Chondrocyte (in vitro differentiated cells): ENCODE results near the gene SORBS2. TPM values are rescaled to one million over a fixed set of nuclear protein-coding genes. Genes with fewer than 3 reads are reported as not detected.

Source experiments
- DNase-seq: peaks from one replicate; pipeline ENCODE4 v3.0.0; 2021; ENCODE audit warnings: mixed read lengths, low spot score
- H3K27ac Mint-ChIP-seq: one replicate; pipeline ENCODE4 v1.8.0; 2021; ENCODE audit warnings: mild to moderate bottlenecking, moderate library complexity, mixed read lengths; ENCODE audit not compliant: unreplicated experiment
- H3K27me3 Mint-ChIP-seq: 2 replicates; pipeline ENCODE4 v1.8.0; 2021; ENCODE audit warnings: low read depth, mixed read lengths
- H3K36me3 Mint-ChIP-seq: 2 replicates; pipeline ENCODE4 v1.8.0; 2021; ENCODE audit warnings: low read depth, mixed read lengths
- H3K4me1 Mint-ChIP-seq: 2 replicates; pipeline ENCODE4 v1.8.0; 2021; ENCODE audit warnings: low read depth, mild to moderate bottlenecking, mixed read lengths
- H3K4me3 Mint-ChIP-seq: one replicate; pipeline ENCODE4 v1.8.0; 2021; ENCODE audit warnings: mild to moderate bottlenecking, moderate library complexity, mixed read lengths; ENCODE audit not compliant: unreplicated experiment
- H3K9me3 Mint-ChIP-seq: 2 replicates; pipeline ENCODE4 v1.8.0; 2021; ENCODE audit warnings: low read depth, mixed read lengths
- CTCF ChIP-seq: fragments of 200-600 bp; sonication (generic); IDR thresholded peaks from 2 replicates; pipeline ENCODE4 v1.5.0; 2021; ENCODE audit warnings: antibody characterized with exemption, mild to moderate bottlenecking, moderate library complexity
- total RNA-seq: library from RNA; stranded (reverse); gene quantifications from 3 replicates; pipeline ENCODE4 v1.2.1, GENCODE V29; 2021

The SORBS2 gene
- total RNA-seq, 1 donor from 2014 or later: 104 TPM

GRCh38 chr4:185679523-185679922 is 132.5 kb downstream of the SORBS2 start:
- H3K4me3 Mint-ChIP-seq: no peak overlapping the region
- no peak overlapping the region for H3K27ac Mint-ChIP-seq

GRCh38 chr4:185677637-185678314 is 134.2 kb downstream of the SORBS2 start:
- peaks cover 15% of the 10 kb centered on the region for H3K36me3 Mint-ChIP-seq
- H3K4me3 Mint-ChIP-seq: no peak overlapping the region
- peaks cover 28% of the 10 kb centered on the region for H3K4me1 Mint-ChIP-seq
- no peak overlapping the region for H3K27ac Mint-ChIP-seq
- no peaks in the 10 kb centered on the region for H3K9me3 Mint-ChIP-seq
- no peak for DNase-seq
- TF ChIP-seq CTCF: no peak
- no peaks in the 10 kb centered on the region for H3K27me3 Mint-ChIP-seq

More at GRCh38 chr4:185679523-185679922, 132.5 kb downstream of the SORBS2 start:
- no peak for DNase-seq
- TF ChIP-seq CTCF: no peak
- Mint-ChIP-seq H3K27me3 (no peaks in the 10 kb centered on the region), H3K36me3 (peaks cover 7% of the 10 kb centered on the region), H3K9me3 (no peaks in the 10 kb centered on the region), H3K4me1 (peaks cover 24% of the 10 kb centered on the region)

- H3K4me1 Mint-ChIP-seq: peaks cover 39% of the 10 kb centered on the region
- H3K27ac Mint-ChIP-seq: no peak overlapping the region
- H3K9me3 Mint-ChIP-seq: no peaks in the 10 kb centered on the region
- no peak overlapping the region for H3K4me3 Mint-ChIP-seq
- H3K36me3 Mint-ChIP-seq: peaks cover 16% of the 10 kb centered on the region
- no peak for TF ChIP-seq CTCF
- H3K27me3 Mint-ChIP-seq: no peaks in the 10 kb centered on the region
- DNase-seq: no peak
These were observed 139.4 kb downstream of the SORBS2 start for GRCh38 chr4:185672618-185673017.

- H3K4me3 Mint-ChIP-seq: no peak overlapping the region
- no peak for DNase-seq
- H3K4me1 Mint-ChIP-seq: peaks cover 39% of the 10 kb centered on the region
- no peaks in the 10 kb centered on the region for H3K9me3 Mint-ChIP-seq
- peak overlapping the region; percentile 30 for H3K27ac Mint-ChIP-seq
- no peaks in the 10 kb centered on the region for H3K27me3 Mint-ChIP-seq
- H3K36me3 Mint-ChIP-seq: peaks cover 13% of the 10 kb centered on the region
- no peak for TF ChIP-seq CTCF
These were observed 139.8 kb downstream of the SORBS2 start for GRCh38 chr4:185672151-185672550.

- TF ChIP-seq CTCF: no peak
- peak overlapping the region; percentile 15 for H3K27ac Mint-ChIP-seq
- no peaks in the 10 kb centered on the region for H3K27me3 Mint-ChIP-seq
- DNase-seq: no peak
- H3K4me3 Mint-ChIP-seq: no peak overlapping the region
- no peaks in the 10 kb centered on the region for H3K9me3 Mint-ChIP-seq
- peaks cover 11% of the 10 kb centered on the region for H3K36me3 Mint-ChIP-seq
- H3K4me1 Mint-ChIP-seq: peaks cover 39% of the 10 kb centered on the region
These were observed 140.5 kb downstream of the SORBS2 start for GRCh38 chr4:185671496-185671895.
